Mesothelial cell of epicardium (in vitro differentiated cells): ENCODE results near the gene RFC1. TPM values are rescaled to one million over a fixed set of nuclear protein-coding genes. Genes with fewer than 3 reads are reported as not detected.

ENCODE experiments used
- DNase-seq, 2 experiments: peaks; one replicate each; pipeline ENCODE4 v3.0.0; 2021; ENCODE audit warnings: low spot score in 2 of 2; ENCODE audit not compliant: unreplicated experiment in 2 of 2
- H3K27ac Mint-ChIP-seq: 2 replicates; pipeline ENCODE4 v1.8.0; 2021; ENCODE audit warnings: mixed read lengths
- H3K27me3 Mint-ChIP-seq: 2 replicates; pipeline ENCODE4 v1.8.0; 2021; ENCODE audit warnings: low read depth, mixed read lengths
- H3K36me3 Mint-ChIP-seq: 2 replicates; pipeline ENCODE4 v1.8.0; 2021; ENCODE audit warnings: mixed read lengths
- H3K4me1 Mint-ChIP-seq: 2 replicates; pipeline ENCODE4 v1.8.0; 2021; ENCODE audit warnings: mixed read lengths
- H3K4me3 Mint-ChIP-seq: 2 replicates; pipeline ENCODE4 v1.8.0; 2021; ENCODE audit warnings: mild to moderate bottlenecking, moderate library complexity, mixed read lengths
- H3K9me3 Mint-ChIP-seq: 2 replicates; pipeline ENCODE4 v1.8.0; 2021; ENCODE audit warnings: mixed read lengths
- microRNA-seq: library from miRNA; unstranded; fragments of <30 nt; microRNA quantifications from one replicate; pipeline ENCODE4 v1.2.0, GENCODE V29; 2021; ENCODE audit warnings: inconsistent platforms, mixed read lengths
- total RNA-seq: library from RNA; stranded (reverse); gene quantifications from 3 replicates; pipeline ENCODE4 v1.2.1, GENCODE V29; 2021
- TF ChIP-seq, protein P1 (sequence below): fragments of 200-600 bp; sonication (generic); IDR thresholded peaks from one replicate; pipeline ENCODE4 v1.5.0; 2021; ENCODE audit warnings: antibody characterized with exemption; ENCODE audit not compliant: unreplicated experiment

Gene RFC1
- total RNA-seq, 1 donor from 2014 or later, result 53.7 TPM

- H3K36me3 Mint-ChIP-seq, result peaks cover 25% of the 10 kb centered on the region
- H3K27ac Mint-ChIP-seq, result peak overlapping the region; percentile 71
- H3K4me1 Mint-ChIP-seq, result peaks cover 10% of the 10 kb centered on the region
- TF ChIP-seq, protein P1, sequence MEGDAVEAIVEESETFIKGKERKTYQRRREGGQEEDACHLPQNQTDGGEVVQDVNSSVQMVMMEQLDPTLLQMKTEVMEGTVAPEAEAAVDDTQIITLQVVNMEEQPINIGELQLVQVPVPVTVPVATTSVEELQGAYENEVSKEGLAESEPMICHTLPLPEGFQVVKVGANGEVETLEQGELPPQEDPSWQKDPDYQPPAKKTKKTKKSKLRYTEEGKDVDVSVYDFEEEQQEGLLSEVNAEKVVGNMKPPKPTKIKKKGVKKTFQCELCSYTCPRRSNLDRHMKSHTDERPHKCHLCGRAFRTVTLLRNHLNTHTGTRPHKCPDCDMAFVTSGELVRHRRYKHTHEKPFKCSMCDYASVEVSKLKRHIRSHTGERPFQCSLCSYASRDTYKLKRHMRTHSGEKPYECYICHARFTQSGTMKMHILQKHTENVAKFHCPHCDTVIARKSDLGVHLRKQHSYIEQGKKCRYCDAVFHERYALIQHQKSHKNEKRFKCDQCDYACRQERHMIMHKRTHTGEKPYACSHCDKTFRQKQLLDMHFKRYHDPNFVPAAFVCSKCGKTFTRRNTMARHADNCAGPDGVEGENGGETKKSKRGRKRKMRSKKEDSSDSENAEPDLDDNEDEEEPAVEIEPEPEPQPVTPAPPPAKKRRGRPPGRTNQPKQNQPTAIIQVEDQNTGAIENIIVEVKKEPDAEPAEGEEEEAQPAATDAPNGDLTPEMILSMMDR, result no peak
- H3K4me3 Mint-ChIP-seq, result no peak overlapping the region
- peaks cover 3% of the 10 kb centered on the region for H3K9me3 Mint-ChIP-seq
- no peak for DNase-seq
- no peaks in the 10 kb centered on the region for H3K27me3 Mint-ChIP-seq
Observed at GRCh38 chr4:39255266-39255665, 110.9 kb downstream of the RFC1 start.

GRCh38 chr4:39243462-39243861 lies 122.7 kb downstream of the RFC1 start:
- H3K4me3 Mint-ChIP-seq, result no peak overlapping the region
- H3K27me3 Mint-ChIP-seq, result no peaks in the 10 kb centered on the region
- H3K4me1 Mint-ChIP-seq, result no peaks in the 10 kb centered on the region
- peaks cover 11% of the 10 kb centered on the region for H3K9me3 Mint-ChIP-seq
- H3K27ac Mint-ChIP-seq, result no peak overlapping the region
- TF ChIP-seq, protein P1, result no peak
- peaks cover 42% of the 10 kb centered on the region for H3K36me3 Mint-ChIP-seq
- DNase-seq, result no peak

Small RNA genes lying within 50 kb of the gene (microRNA-seq; reads per million reads assigned to microRNA genes)
- gene MIR5591, result not detected

Other genes with a start within 250 kb of the RFC1 start
- 54.6 to 65.0 TPM (median 55.7 TPM) in 3 replicates for gene WDR19, start 183.8 kb downstream of the RFC1 start, total RNA-seq
- gene KLB, start 40.6 kb upstream of the RFC1 start, total RNA-seq, result not detected in 3 replicates
- 1,647 to 1,774 TPM (median 1,761 TPM) in 3 replicates for gene RPL9, start 92.6 kb upstream of the RFC1 start, total RNA-seq
- gene LIAS, start 92.7 kb upstream of the RFC1 start, total RNA-seq, result 15.8 to 19.1 TPM (median 16.3 TPM) in 3 replicates
- 76.2 to 77.1 TPM (median 76.6 TPM) in 3 replicates for gene UGDH, start 161.1 kb upstream of the RFC1 start, total RNA-seq